ENCODE data around the gene LAMA2. TPM values are rescaled to one million over a fixed set of nuclear protein-coding genes. Genes with fewer than 3 reads are reported as not detected.
A peak's percentile ranks its signal among the peaks of the same experiment; 100 is the strongest.

The LAMA2 gene
- total RNA-seq, 4 donors from 2014 or later: 23.4 to 80.8 (median 28.2) TPM

DNA sequence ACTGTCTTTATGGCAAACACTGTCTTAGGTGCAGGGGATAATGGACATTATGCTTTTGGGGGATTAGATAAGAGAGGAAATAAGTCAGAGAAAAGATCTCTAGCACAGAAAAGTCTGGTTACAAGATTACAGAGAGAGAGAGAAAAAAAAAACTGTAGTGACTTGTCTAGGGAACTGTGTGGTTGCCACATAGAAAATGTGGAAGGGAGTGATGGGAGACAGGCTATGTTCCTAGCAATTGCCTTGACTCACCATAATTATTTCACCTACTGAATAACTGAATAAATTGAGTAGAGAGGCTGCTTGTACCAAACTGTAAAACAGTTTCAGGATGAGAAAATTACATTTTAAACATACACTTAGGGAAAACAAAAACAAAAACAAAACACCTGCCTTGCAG, 229.7 kb downstream of the LAMA2 start:
- intact Hi-C loops (cut with DNase I; ENCODE audit: low total_unique reads): no loop called here
- H3K4me3 ChIP-seq (ENCODE audit: low read depth, poor library complexity, severe bottlenecking): no peak overlapping the region
- TF ChIP-seq, protein P1, sequence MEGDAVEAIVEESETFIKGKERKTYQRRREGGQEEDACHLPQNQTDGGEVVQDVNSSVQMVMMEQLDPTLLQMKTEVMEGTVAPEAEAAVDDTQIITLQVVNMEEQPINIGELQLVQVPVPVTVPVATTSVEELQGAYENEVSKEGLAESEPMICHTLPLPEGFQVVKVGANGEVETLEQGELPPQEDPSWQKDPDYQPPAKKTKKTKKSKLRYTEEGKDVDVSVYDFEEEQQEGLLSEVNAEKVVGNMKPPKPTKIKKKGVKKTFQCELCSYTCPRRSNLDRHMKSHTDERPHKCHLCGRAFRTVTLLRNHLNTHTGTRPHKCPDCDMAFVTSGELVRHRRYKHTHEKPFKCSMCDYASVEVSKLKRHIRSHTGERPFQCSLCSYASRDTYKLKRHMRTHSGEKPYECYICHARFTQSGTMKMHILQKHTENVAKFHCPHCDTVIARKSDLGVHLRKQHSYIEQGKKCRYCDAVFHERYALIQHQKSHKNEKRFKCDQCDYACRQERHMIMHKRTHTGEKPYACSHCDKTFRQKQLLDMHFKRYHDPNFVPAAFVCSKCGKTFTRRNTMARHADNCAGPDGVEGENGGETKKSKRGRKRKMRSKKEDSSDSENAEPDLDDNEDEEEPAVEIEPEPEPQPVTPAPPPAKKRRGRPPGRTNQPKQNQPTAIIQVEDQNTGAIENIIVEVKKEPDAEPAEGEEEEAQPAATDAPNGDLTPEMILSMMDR (IDR thresholded peaks at IDR 0.05): no peak
- TF ChIP-seq POLR2A (IDR thresholded peaks at IDR 0.05): no peak
- no peak for DNase-seq (ENCODE audit: low spot score in 2 of 2)

DNA sequence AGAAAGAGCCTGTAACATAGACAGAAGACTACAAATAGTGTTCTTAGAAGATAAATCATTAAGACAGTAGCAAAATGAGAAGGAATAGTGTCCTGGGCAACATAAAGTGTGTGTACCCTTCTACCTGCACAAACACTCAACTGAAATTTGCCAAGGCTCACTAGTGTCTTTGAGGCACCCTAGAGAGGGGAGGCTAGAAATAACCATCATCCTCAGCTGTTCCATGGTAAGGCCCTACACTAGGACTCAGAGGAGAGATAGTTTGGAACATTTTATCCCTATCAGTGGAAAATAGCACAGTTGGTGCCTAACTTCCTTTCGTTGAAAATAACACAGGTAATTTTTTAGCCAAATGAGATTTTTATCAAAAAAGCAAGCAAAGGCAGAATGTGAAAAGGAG, 230.7 kb downstream of the LAMA2 start:
- no peak for TF ChIP-seq POLR2A (IDR thresholded peaks at IDR 0.05)
- TF ChIP-seq, protein P1 (IDR thresholded peaks at IDR 0.05): no peak
- DNase-seq (ENCODE audit: low spot score in 2 of 2): no peak
- intact Hi-C loops (cut with DNase I; ENCODE audit: low total_unique reads): no loop called here
- 72 to 83% methylated on average over 1 of the region's 1 CpG for WGBS, 2 donors
- no peak overlapping the region for H3K4me3 ChIP-seq (ENCODE audit: low read depth, poor library complexity, severe bottlenecking)

DNA sequence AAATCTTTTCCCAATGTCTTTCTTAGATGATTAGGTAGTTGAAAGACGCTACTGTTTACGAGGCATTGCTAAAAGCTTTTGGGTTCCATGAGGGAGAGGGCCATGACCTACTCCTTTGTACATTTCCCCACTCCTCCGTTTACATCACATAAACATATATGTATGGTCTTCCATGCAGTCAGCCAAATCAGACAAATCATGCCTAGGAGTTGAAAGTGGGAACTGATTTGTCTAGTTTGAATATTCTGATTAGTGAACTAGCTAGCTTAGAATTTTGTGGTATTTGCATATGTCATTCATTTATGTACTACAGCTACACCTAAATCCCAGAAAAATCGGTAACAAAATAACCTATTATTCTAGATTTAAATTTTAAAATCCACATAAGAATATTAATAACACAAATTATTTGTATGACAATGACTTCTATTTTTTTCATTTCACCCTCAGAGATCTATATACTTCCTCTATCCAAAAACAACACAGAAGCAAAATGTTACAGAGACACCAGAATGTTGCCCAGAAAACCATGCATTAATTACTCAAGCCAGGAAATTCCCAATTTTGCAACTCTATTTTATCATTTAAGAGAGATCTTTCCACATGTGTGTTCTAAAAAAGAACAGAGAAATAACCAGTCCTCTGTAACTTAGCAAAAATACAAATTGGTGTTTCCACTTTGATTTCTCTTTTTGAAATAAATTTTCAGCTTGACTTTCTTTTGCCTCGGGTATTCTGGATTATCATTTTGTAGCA, 231.9 kb downstream of the LAMA2 start:
- TF ChIP-seq, protein P1 (IDR thresholded peaks at IDR 0.05): no peak
- TF ChIP-seq POLR2A (IDR thresholded peaks at IDR 0.05): no peak
- H3K4me3 ChIP-seq (ENCODE audit: low read depth, poor library complexity, severe bottlenecking): no peak overlapping the region
- 81 to 82% methylated on average over 5 of the region's 5 CpGs for WGBS, 2 donors
- intact Hi-C loops (cut with DNase I; ENCODE audit: low total_unique reads): no loop called here
- DNase-seq (ENCODE audit: low spot score in 2 of 2): no peak

DNA sequence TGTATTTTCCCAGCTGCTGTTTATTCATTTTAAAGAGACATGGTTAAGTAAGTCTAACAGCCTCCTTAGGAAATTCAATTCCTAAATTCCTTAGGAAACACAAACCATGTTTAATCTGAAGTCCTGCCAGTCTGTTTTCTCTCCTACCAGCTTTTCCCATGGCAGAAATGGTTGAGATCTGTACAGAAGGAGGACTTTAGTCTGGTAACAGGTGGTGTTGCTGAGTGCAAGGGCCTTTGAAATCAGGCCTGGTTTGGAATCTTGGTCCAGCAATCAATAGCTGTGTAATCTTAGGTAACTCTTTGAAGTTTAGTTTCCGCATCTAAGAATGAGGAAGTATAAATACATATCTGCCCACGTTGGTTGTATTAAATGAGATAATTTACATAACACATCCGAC, 232.5 kb downstream of the LAMA2 start:
- H3K4me3 ChIP-seq (ENCODE audit: low read depth, poor library complexity, severe bottlenecking): no peak overlapping the region
- WGBS, 2 donors: 63 to 64% methylated on average over 3 of the region's 3 CpGs
- intact Hi-C loops (cut with DNase I; ENCODE audit: low total_unique reads): no loop called here
- TF ChIP-seq POLR2A (IDR thresholded peaks at IDR 0.05): no peak
- no peak for DNase-seq (ENCODE audit: low spot score in 2 of 2)

DNA sequence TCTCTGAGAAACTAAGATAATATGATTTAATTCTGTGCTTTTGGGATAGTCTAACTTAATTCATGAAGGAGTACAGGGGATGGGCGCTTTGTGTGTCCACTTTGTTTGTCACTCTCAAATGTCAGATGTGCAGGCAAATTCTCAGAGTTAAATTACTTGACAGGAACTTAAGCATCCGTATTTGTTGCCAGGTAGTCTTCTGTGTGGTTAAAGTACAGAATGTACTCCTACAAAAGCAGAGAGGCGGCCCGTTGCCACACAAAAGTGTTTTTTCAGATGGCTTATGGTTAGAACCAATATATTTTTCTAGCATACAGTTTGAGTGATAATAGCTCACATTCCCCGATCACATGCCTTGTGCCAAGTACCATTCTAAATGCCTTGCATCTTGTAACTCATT, 234.4 kb downstream of the LAMA2 start:
- intact Hi-C loops (cut with DNase I; ENCODE audit: low total_unique reads): no loop called here
- WGBS, 2 donors: 82 to 90% methylated on average over 5 of the region's 5 CpGs
- no peak for DNase-seq (ENCODE audit: low spot score in 2 of 2)
- H3K4me3 ChIP-seq (ENCODE audit: low read depth, poor library complexity, severe bottlenecking): no peak overlapping the region
- TF ChIP-seq POLR2A (IDR thresholded peaks at IDR 0.05): no peak
- TF ChIP-seq, protein P1 (IDR thresholded peaks at IDR 0.05): no peak

DNA sequence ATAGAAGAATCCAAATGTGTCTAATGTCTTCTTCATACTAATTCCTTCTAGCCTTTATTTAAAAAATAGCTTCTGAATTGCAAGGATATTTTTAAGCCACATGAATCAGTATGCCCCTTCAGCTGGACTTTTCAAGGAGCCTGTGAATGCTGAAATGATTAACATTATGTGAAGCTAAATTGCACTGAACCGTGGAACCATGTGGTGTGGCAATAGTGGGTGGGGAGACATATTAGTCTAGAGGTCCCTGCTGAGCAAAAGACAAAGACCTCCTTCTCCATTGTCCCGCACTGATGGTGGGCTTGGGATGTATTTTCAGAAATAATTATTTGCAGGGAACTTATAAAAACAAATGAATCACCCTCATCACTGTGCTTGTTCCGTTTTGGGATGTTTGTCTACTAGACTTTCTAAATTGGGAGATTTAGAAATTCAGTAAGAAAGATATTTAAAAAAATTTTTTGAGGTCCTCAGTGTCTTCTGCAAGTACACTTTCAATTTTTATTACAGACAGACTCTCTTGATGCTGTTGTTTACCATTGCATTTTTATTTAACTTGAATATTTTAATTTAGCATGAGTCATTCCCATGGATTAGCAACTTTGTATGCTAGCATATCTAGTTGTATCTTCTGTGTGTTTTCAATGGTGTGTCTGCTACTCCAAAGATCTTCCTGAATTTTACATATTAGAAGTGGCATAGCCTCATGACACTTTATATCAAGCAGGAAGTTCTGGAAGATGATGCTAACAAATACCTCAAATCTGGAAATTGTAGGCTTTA, 238.1 kb downstream of the LAMA2 start:
- peak; percentile 68 to 85 for DNase-seq (ENCODE audit: low spot score in 2 of 2)
- H3K4me3 ChIP-seq (ENCODE audit: low read depth, poor library complexity, severe bottlenecking): no peak overlapping the region
- TF ChIP-seq, protein P1 (IDR thresholded peaks at IDR 0.05): no peak
- TF ChIP-seq POLR2A (IDR thresholded peaks at IDR 0.05): no peak
- WGBS, 2 donors: 54 to 57% methylated on average over 3 of the region's 3 CpGs
- intact Hi-C loops (cut with DNase I; ENCODE audit: low total_unique reads): no loop called here
